OCI-LY3 (cell line): ENCODE results near the gene DNAJC18.

Experiments used
- CTCF ChIP-seq: fragments of 200-600, 300-600 bp; sonication (generic); IDR thresholded peaks from 2 replicates; pipeline ENCODE4 v1.5.1; 2014; ENCODE audit warnings: antibody characterized with exemption, low read length, low read depth
- EZH2phosphoT487 ChIP-seq: fragments of 200-600 bp; shearing (Covaris generic); IDR thresholded peaks from 2 replicates; pipeline ENCODE4 v1.6.1; 2018; ENCODE audit warnings: antibody characterized with exemption, mixed run types, low read depth

- TF ChIP-seq CTCF (no peak), EZH2phosphoT487 (no peak)
Observed at GRCh38 chr5:139376364-139376763, 63.0 kb downstream of the DNAJC18 start.
